ENCODE results near the gene KAZALD1. TPM values are rescaled to one million over a fixed set of nuclear protein-coding genes. Genes with fewer than 3 reads are reported as not detected.

KAZALD1 gene
- total RNA-seq, 1 experiment from 2014 or later = 24.9 TPM

DNA sequence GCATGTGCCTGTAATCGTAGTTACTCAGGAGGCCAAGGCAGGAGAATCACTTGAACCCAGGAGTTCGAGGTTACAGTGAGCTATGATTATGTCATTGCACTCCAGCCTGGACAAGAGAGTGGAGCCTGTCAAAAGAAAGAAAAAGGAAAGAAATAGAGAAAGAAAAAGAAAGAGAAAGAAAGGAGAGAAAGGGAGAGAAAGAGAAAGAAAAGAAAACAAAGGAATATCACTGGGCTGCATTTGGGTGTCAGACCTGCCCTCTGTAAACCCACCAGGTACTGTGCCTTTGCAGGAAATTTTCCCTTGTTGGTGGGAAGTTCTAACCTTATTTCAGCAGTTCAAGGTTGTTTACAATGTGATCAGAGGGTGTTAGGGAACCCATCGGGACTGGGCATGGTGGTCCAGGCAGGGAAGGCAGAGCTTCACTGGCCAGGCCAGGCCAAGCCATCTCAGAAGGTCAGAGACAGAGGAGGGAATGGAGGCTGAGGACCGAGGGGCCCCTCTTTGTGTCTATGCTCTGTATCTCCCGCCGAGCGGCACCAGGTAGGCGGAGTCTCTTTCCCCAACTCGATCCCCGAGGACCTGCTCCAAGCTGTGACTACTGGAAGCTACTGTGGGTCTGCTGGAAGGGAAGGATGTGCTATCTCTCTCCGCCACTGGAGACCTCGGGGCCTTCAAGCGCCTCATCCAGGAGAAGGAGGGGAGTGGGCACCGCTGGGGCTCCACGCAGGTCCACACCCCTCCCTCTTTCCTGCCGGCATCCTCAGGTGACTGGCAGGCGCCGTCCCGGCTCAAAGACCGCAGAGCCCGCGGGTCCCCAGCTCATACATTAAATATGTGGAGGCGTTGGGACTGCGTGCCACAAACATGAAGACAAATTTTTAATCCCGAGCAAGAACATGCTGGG, 15.2 kb upstream of the KAZALD1 start:
- no peaks in the 10 kb centered on the region for H3K9me2 ChIP-seq (replicated peaks; ENCODE audit: low read length)
- CTCF ChIA-PET = no interaction called here
- no peaks in the 10 kb centered on the region for H4K20me1 ChIP-seq (ENCODE audit: low read length)
- ATAC-seq (no peak), DNase-seq (no peak)
- no TSS peak for BruUV-seq (replicated peaks)
- no peak overlapping the region for H3K9ac ChIP-seq (ENCODE audit: low read length)
- no peaks in the 10 kb centered on the region for H3K9me3 ChIP-seq (ENCODE audit: low read length)
- no peaks in the 10 kb centered on the region for H3F3A ChIP-seq (ENCODE audit: low read length, unreplicated experiment)
- no peaks in the 10 kb centered on the region for H3K27me3 ChIP-seq (ENCODE audit: low read length)
- intact Hi-C loops (cut with micrococcal nuclease) = no loop called here
- TF ChIP-seq, protein P1, sequence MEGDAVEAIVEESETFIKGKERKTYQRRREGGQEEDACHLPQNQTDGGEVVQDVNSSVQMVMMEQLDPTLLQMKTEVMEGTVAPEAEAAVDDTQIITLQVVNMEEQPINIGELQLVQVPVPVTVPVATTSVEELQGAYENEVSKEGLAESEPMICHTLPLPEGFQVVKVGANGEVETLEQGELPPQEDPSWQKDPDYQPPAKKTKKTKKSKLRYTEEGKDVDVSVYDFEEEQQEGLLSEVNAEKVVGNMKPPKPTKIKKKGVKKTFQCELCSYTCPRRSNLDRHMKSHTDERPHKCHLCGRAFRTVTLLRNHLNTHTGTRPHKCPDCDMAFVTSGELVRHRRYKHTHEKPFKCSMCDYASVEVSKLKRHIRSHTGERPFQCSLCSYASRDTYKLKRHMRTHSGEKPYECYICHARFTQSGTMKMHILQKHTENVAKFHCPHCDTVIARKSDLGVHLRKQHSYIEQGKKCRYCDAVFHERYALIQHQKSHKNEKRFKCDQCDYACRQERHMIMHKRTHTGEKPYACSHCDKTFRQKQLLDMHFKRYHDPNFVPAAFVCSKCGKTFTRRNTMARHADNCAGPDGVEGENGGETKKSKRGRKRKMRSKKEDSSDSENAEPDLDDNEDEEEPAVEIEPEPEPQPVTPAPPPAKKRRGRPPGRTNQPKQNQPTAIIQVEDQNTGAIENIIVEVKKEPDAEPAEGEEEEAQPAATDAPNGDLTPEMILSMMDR (conservative IDR thresholded peaks at IDR 0.05; ENCODE audit: low read depth, low read length) = no peak
- TF ChIP-seq EZH2phosphoT487 (IDR thresholded peaks at IDR 0.05; ENCODE audit: borderline replicate concordance, low read length) (no peak), EZH2 (IDR thresholded peaks at IDR 0.05; ENCODE audit: low read length, unreplicated experiment) (no peak)
- no peaks in the 10 kb centered on the region for H3K79me2 ChIP-seq (ENCODE audit: low read length)
- no peak overlapping the region for H3K27ac ChIP-seq (ENCODE audit: low read length)
- no peak overlapping the region for H2AFZ ChIP-seq (ENCODE audit: low read length)
- POLR2A ChIA-PET (ENCODE audit: unreplicated experiment) = no interaction called here
- no peak overlapping the region for H3K4me2 ChIP-seq (ENCODE audit: low read length)
- no peak overlapping the region for H3K4me3 ChIP-seq (ENCODE audit: low read length)
- H3K36me3 ChIP-seq (ENCODE audit: low read depth, low read length) = no peaks in the 10 kb centered on the region
- peaks cover 16% of the 10 kb centered on the region for H3K4me1 ChIP-seq (ENCODE audit: insufficient read depth, low read length)

DNA sequence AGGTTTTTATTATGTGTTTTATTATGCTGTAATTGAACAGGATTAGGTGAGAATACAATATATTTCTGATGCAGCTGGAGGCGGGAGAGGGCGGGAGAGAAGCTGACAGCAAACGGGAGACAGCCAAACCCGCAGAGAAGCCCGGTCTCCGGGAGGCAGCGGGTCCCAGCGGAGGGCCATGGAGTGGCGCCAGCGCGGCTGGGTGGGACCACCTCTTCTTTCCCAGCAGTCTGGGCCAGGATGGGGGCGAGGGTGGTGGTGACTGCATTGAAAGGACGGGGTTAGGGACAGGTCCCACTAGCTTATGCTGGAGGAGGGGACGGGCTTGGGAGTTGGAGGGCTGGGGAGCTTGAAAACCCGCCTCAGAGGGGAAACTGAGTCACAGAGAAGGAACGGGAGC, 14.5 kb upstream of the KAZALD1 start:
- H3K4me1 ChIP-seq (ENCODE audit: insufficient read depth, low read length) = peaks cover 20% of the 10 kb centered on the region
- CTCF ChIA-PET = no interaction called here
- no peaks in the 10 kb centered on the region for H3K27me3 ChIP-seq (ENCODE audit: low read length)
- H3K9ac ChIP-seq (ENCODE audit: low read length) = no peak overlapping the region
- H3K9me3 ChIP-seq (ENCODE audit: low read length) = no peaks in the 10 kb centered on the region
- no peak for ATAC-seq
- H4K20me1 ChIP-seq (ENCODE audit: low read length) = no peaks in the 10 kb centered on the region
- no peak overlapping the region for H3K27ac ChIP-seq (ENCODE audit: low read length)
- intact Hi-C loops (cut with micrococcal nuclease) = no loop called here
- no peak overlapping the region for H2AFZ ChIP-seq (ENCODE audit: low read length)
- no peaks in the 10 kb centered on the region for H3K9me2 ChIP-seq (replicated peaks; ENCODE audit: low read length)
- H3F3A ChIP-seq (ENCODE audit: low read length, unreplicated experiment) = no peaks in the 10 kb centered on the region
- no TSS peak for BruUV-seq (replicated peaks)
- no peaks in the 10 kb centered on the region for H3K79me2 ChIP-seq (ENCODE audit: low read length)
- TF ChIP-seq, protein P1 (conservative IDR thresholded peaks at IDR 0.05; ENCODE audit: low read depth, low read length) = no peak
- TF ChIP-seq EZH2 (IDR thresholded peaks at IDR 0.05; ENCODE audit: low read length, unreplicated experiment) = no peak
- no peak for TF ChIP-seq EZH2phosphoT487 (IDR thresholded peaks at IDR 0.05; ENCODE audit: borderline replicate concordance, low read length)
- H3K36me3 ChIP-seq (ENCODE audit: low read depth, low read length) = no peaks in the 10 kb centered on the region
- DNase-seq = no peak
- H3K4me3 ChIP-seq (ENCODE audit: low read length) = no peak overlapping the region
- no peak overlapping the region for H3K4me2 ChIP-seq (ENCODE audit: low read length)
- POLR2A ChIA-PET (ENCODE audit: unreplicated experiment) = no interaction called here
